H1 (cell line): Measurements from ENCODE around the gene PLCB3. TPM values are rescaled to one million over a fixed set of nuclear protein-coding genes. Genes with fewer than 3 reads are reported as not detected.
A peak's percentile ranks its signal among the peaks of the same experiment; 100 is the strongest.

Experiments
- CTCF ChIA-PET: fragments of 300-600 bp; sonication (Branson Sonifier 250); formaldehyde crosslinking; loops from one replicate; lab custom pipeline; 2021; ENCODE audit not compliant: partially characterized antibody; lab: Charles Lee
- POLR2A ChIA-PET: fragments of 300-600 bp; sonication (Branson Sonifier 250); formaldehyde crosslinking; loops from one replicate; lab custom pipeline; 2021; ENCODE audit warnings: inconsistent platforms; ENCODE audit not compliant: partially characterized antibody; lab: Charles Lee
- DNase-seq, 2 experiments: peaks; one replicate each; pipeline versions ENCODE4 v3.0.0 to v3.0.0-alpha.2; 2010 to 2022; ENCODE audit warnings: low spot score in 2 of 2, low read depth in 1 of 2, mixed read lengths in 1 of 2
- FAIRE-seq: peaks from 2 replicates; lab custom pipeline; 2011; peaks lifted over from hg19 to GRCh38; lab: Jason Lieb, UNC
- H2AFZ ChIP-seq: 2 replicates; pipeline ENCODE4 v1.8.1; 2012; ENCODE audit warnings: low read length, inconsistent platforms
- H2AK5ac ChIP-seq: 2 replicates; pipeline ENCODE4 v1.6.1; 2013; ENCODE audit warnings: low read depth, low read length
- H2BK120ac ChIP-seq: replicated peaks from 2 replicates; pipeline ENCODE3; 2013; ENCODE audit warnings: low read depth, low read length, inconsistent platforms
- H2BK12ac ChIP-seq: 2 replicates; pipeline ENCODE4 v1.6.1; 2013; ENCODE audit warnings: low read depth, low read length
- H2BK15ac ChIP-seq: 2 replicates; pipeline ENCODE4 v1.6.1; 2013; ENCODE audit warnings: low read length
- H2BK20ac ChIP-seq: 2 replicates; pipeline ENCODE4 v1.6.1; 2013; ENCODE audit warnings: low read length
- H2BK5ac ChIP-seq: 2 replicates; pipeline ENCODE4 v1.6.1; 2013; ENCODE audit warnings: low read depth, low read length
- H3K14ac ChIP-seq: 2 replicates; pipeline ENCODE4 v1.6.1; 2013; ENCODE audit warnings: inconsistent platforms; ENCODE audit not compliant: insufficient read length
- H3K18ac ChIP-seq: 2 replicates; pipeline ENCODE4 v1.6.1; 2013; ENCODE audit warnings: low read length; ENCODE audit errors: extremely low read depth
- H3K23ac ChIP-seq: 2 replicates; pipeline ENCODE4 v1.6.1; 2013; ENCODE audit warnings: inconsistent platforms; ENCODE audit not compliant: insufficient read length
- H3K23me2 ChIP-seq: 2 replicates; pipeline ENCODE4 v1.6.1; 2013; ENCODE audit warnings: low read depth, low read length
- H3K27ac ChIP-seq: 2 replicates; pipeline ENCODE4 v1.6.1; 2011; ENCODE audit warnings: low read depth, low read length, inconsistent platforms
- H3K27me3 ChIP-seq, 4 experiments: replicated peaks in 1 of 4; 1 replicate in 1 of 4; 2 replicates in 3 of 4; pipeline versions ENCODE4 v1.6.1 to v1.8.1; 2011 to 2013; ENCODE audit warnings: low read length in 3 of 4, mild to moderate bottlenecking in 3 of 4, inconsistent platforms in 2 of 4, mixed read lengths in 2 of 4, moderate library complexity in 1 of 4; ENCODE audit not compliant: control insufficient read depth in 3 of 4, insufficient read depth in 3 of 4; ENCODE audit errors: extremely low read depth in 1 of 4
- H3K36me3 ChIP-seq, 4 experiments: 2 replicates each; pipeline versions ENCODE4 v1.6.1 to v1.8.1; 2011 to 2013; ENCODE audit warnings: mild to moderate bottlenecking in 4 of 4, low read length in 3 of 4, moderate library complexity in 2 of 4, control low read depth in 1 of 4, inconsistent platforms in 1 of 4; ENCODE audit not compliant: insufficient read depth in 4 of 4, control insufficient read depth in 2 of 4
- H3K4ac ChIP-seq: replicated peaks from 2 replicates; pipeline ENCODE3; 2013; ENCODE audit warnings: low read length, low read depth, mixed read lengths, inconsistent platforms; ENCODE audit not compliant: insufficient read length
- H3K4me1 ChIP-seq, 4 experiments: replicated peaks in 1 of 4; 1 replicate in 1 of 4; 2 replicates in 3 of 4; pipeline versions ENCODE4 v1.6.1 to v1.8.1; 2011 to 2013; ENCODE audit warnings: low read length in 3 of 4, inconsistent platforms in 2 of 4, mixed read lengths in 1 of 4; ENCODE audit not compliant: insufficient read depth in 4 of 4, control insufficient read depth in 3 of 4
- H3K4me2 ChIP-seq, 2 experiments: 2 replicates each; pipeline versions ENCODE4 v1.6.1 to v1.8.1; 2011 to 2013; ENCODE audit warnings: low read depth in 2 of 2, low read length in 2 of 2, control low read depth in 1 of 2, inconsistent platforms in 1 of 2, mild to moderate bottlenecking in 1 of 2; ENCODE audit not compliant: insufficient read depth in 1 of 2
- H3K4me3 ChIP-seq, 4 experiments: fragments of 200-600, 300-600 bp in 1 of 4; sonication (generic), shearing (Covaris generic), sonication (Bioruptor Twin) in 1 of 4; 2 replicates each; pipeline versions ENCODE4 v1.5.1 to v1.8.1; 2011 to 2016; ENCODE audit warnings: low read length in 4 of 4, low read depth in 3 of 4, control low read depth in 2 of 4, inconsistent platforms in 2 of 4, mild to moderate bottlenecking in 2 of 4, mixed read lengths in 1 of 4, moderate library complexity in 1 of 4; ENCODE audit not compliant: insufficient read depth in 2 of 4; ENCODE audit errors: extremely low read depth in 1 of 4
- H3K56ac ChIP-seq: replicated peaks from 2 replicates; pipeline ENCODE3; 2013; ENCODE audit warnings: low read depth, mild to moderate bottlenecking, mixed read lengths, low read length, inconsistent platforms; ENCODE audit not compliant: insufficient read length
- H3K79me1 ChIP-seq: 2 replicates; pipeline ENCODE4 v1.6.1; 2013; ENCODE audit warnings: low read depth, low read length, control low read depth
- H3K79me2 ChIP-seq, 2 experiments: 2 replicates each; pipeline versions ENCODE4 v1.6.1 to v1.8.1; 2012 to 2013; ENCODE audit warnings: low read length in 2 of 2, mild to moderate bottlenecking in 2 of 2, inconsistent platforms in 1 of 2; ENCODE audit not compliant: insufficient read depth in 2 of 2, control insufficient read depth in 1 of 2
- H3K9ac ChIP-seq, 4 experiments: replicated peaks in 1 of 4; 1 replicate in 1 of 4; 2 replicates in 3 of 4; pipeline versions ENCODE4 v1.6.1 to v1.8.1; 2011 to 2013; ENCODE audit warnings: low read depth in 3 of 4, low read length in 3 of 4, control low read depth in 2 of 4, mild to moderate bottlenecking in 2 of 4, moderate library complexity in 2 of 4, inconsistent platforms in 1 of 4; ENCODE audit errors: extremely low read depth in 1 of 4
- H3K9me3 ChIP-seq, 2 experiments: 2 replicates each; pipeline versions ENCODE4 v1.6.1 to v1.8.1; 2012 to 2013; ENCODE audit warnings: mild to moderate bottlenecking in 2 of 2, moderate library complexity in 2 of 2, control low read depth in 1 of 2, inconsistent platforms in 1 of 2, low read depth in 1 of 2, low read length in 1 of 2, mixed read lengths in 1 of 2; ENCODE audit not compliant: insufficient read depth in 2 of 2
- H4K20me1 ChIP-seq, 2 experiments: replicated peaks in 1 of 2; 2 replicates each; pipeline versions ENCODE3 to v1.8.1; 2011 to 2013; ENCODE audit warnings: inconsistent platforms in 2 of 2, low read length in 2 of 2, mild to moderate bottlenecking in 1 of 2; ENCODE audit not compliant: insufficient read depth in 2 of 2, control insufficient read depth in 1 of 2
- H4K5ac ChIP-seq: 2 replicates; pipeline ENCODE4 v1.6.1; 2013; ENCODE audit warnings: low read length, low read depth, mixed read lengths, inconsistent platforms; ENCODE audit not compliant: insufficient read length
- H4K8ac ChIP-seq: 2 replicates; pipeline ENCODE4 v1.8.0; 2013; ENCODE audit warnings: mild to moderate bottlenecking, moderate library complexity, low read length, inconsistent platforms; ENCODE audit not compliant: insufficient read depth; ENCODE audit errors: extremely low read depth
- H4K91ac ChIP-seq: replicated peaks from 2 replicates; pipeline ENCODE3; 2013; ENCODE audit warnings: low read length, mixed read lengths, inconsistent platforms; ENCODE audit not compliant: insufficient read length
- ASH2L ChIP-seq: fragments of 200-600, 300-600 bp; sonication (generic); IDR thresholded peaks from one replicate; pipeline ENCODE4 v1.7.1; 2017; ENCODE audit warnings: low read length
- CREB1 ChIP-seq: IDR thresholded peaks from 2 replicates; pipeline ENCODE4 v1.6.1; 2012; ENCODE audit warnings: inconsistent platforms
- JUND ChIP-seq: IDR thresholded peaks from 2 replicates; pipeline ENCODE4 v1.6.1; 2011; ENCODE audit warnings: mild to moderate bottlenecking, improper control_type of control experiment, low read length
- KDM1A ChIP-seq: fragments of 200-600, 300-600 bp; sonication (generic); IDR thresholded peaks from 2 replicates; pipeline ENCODE4 v1.7.1; 2016; ENCODE audit warnings: mild to moderate bottlenecking, low read length, borderline replicate concordance
- KDM5A ChIP-seq: fragments of 200-600 bp; IDR thresholded peaks from 2 replicates; pipeline ENCODE4 v1.7.1; 2012; ENCODE audit warnings: mild to moderate bottlenecking, low read length, inconsistent platforms, mixed read lengths
- MAX ChIP-seq: IDR thresholded peaks from 2 replicates; pipeline ENCODE4 v1.6.1; 2012; ENCODE audit warnings: inconsistent platforms
- NRF1 ChIP-seq: IDR thresholded peaks from 2 replicates; pipeline ENCODE4 v1.6.1; 2011; ENCODE audit warnings: mild to moderate bottlenecking, low read depth, low read length, improper control_type of control experiment
- PHF8 ChIP-seq: fragments of 200-600 bp; sonication (generic); conservative IDR thresholded peaks from 2 replicates; pipeline ENCODE4 v1.7.1; 2012; ENCODE audit warnings: low read depth, mild to moderate bottlenecking, inconsistent platforms, low read length, moderate library complexity
- SIN3A ChIP-seq, 2 experiments: IDR thresholded peaks in 1 of 2; conservative IDR thresholded peaks in 1 of 2; 2 replicates each; pipeline ENCODE4 v1.6.1; 2011 to 2012; ENCODE audit warnings: low read length in 2 of 2, improper control_type of control experiment in 1 of 2, low read depth in 1 of 2, mild to moderate bottlenecking in 1 of 2
- TAF7 ChIP-seq: optimal IDR thresholded peaks from 2 replicates; pipeline ENCODE3; 2011; ENCODE audit warnings: low read depth, mild to moderate bottlenecking, inconsistent platforms, low read length, moderate library complexity, borderline replicate concordance
- TBP ChIP-seq: IDR thresholded peaks from 2 replicates; pipeline ENCODE4 v1.6.1; 2011; ENCODE audit warnings: low read depth, low read length, improper control_type of control experiment
- WGBS, 2 experiments: shearing (Covaris generic) in 1 of 2; methylation state at CpG; one replicate each; pipeline versions ENCODE4 v1.1.6 to v1.1.7; 2013 to 2015; ENCODE audit warnings: low lambda C conversion rate in 2 of 2, mixed read lengths in 2 of 2, inconsistent platforms in 1 of 2, low coverage in 1 of 2, missing lambda C conversion rate in 1 of 2; ENCODE audit not compliant: insufficient replicate concordance in 2 of 2, insufficient coverage in 1 of 2, insufficient read length in 1 of 2; ENCODE audit errors: extremely low coverage in 1 of 2, missing lambda C conversion rate in 1 of 2; 5-methylcytosine and 5-hydroxymethylcytosine counted together
- polyA plus RNA-seq, 7 experiments: library from polyadenylated mRNA; depleted of rRNA in 3 of 7; stranded (reverse) in 5 of 7; unstranded in 2 of 7; fragments of >200 nt in 5 of 7; fragments of 200-250 nt in 2 of 7; gene quantifications; 1 replicate in 5 of 7; 2 replicates in 1 of 7; 4 replicates in 1 of 7; pipeline versions ENCODE4 v1.2.1 to v1.2.3, GENCODE V29; 2011 to 2013; ENCODE audit warnings: missing spikeins in 2 of 7, mixed read lengths in 2 of 7
- total RNA-seq: library from RNA; stranded (reverse); fragmentation: NEBNext Ultra II Directional; extraction: Animal tissue kit (Norgen Biotek cat#: 25700); gene quantifications from 2 replicates; pipeline ENCODE4 v1.2.1, GENCODE V29; 2021

The PLCB3 gene
- total and polyA plus RNA-seq, 2 of the 8 experiments (the other 6 are each of a cell fraction or from before 2014, with no cell fraction given) = 47.2 to 104 TPM

- Histone ChIP-seq H2BK15ac (no peak within 1 kb of the TSS), H3K23ac (no peak within 1 kb of the TSS), H3K27me3 (no peaks in the 10 kb centered on the region; a peak in 1 of 7 replicates), H2AK5ac (peak within 1 kb of the TSS; percentile 26; the same call in 1 of the 2 replicates), H3K56ac (peak within 1 kb of the TSS; percentile 90), H3K79me1 (peaks cover 3% of the 10 kb centered on the region), H2BK120ac (no peak within 1 kb of the TSS), H3K4me1 (peaks cover 0 to 16% (median 12%) of the 10 kb centered on the region in 4 experiments; a peak in 6 of 7 replicates), H3K79me2 (peaks cover 2 to 13% of the 10 kb centered on the region in 2 experiments; a peak in 3 of 4 replicates), H3K14ac (no peak within 1 kb of the TSS), H3K36me3 (peaks cover 0 to 19% (median 7%) of the 10 kb centered on the region in 4 experiments; a peak in 4 of 8 replicates), H3K4me3 (peak within 1 kb of the TSS; percentile 67 to 82 (median 78)), H3K27ac (peak within 1 kb of the TSS; percentile 87), H2BK20ac (no peak within 1 kb of the TSS), H3K18ac (peak within 1 kb of the TSS; percentile 99), H3K9me3 (no peaks in the 10 kb centered on the region), H4K5ac (peak within 1 kb of the TSS; percentile 90), H3K23me2 (peaks cover 12% of the 10 kb centered on the region), H3K4ac (peak within 1 kb of the TSS; percentile 38), H2AFZ (no peak within 1 kb of the TSS), H2BK5ac (peak within 1 kb of the TSS; percentile 88), H4K91ac (peak within 1 kb of the TSS; percentile 81), H4K20me1 (peaks cover 0 to 11% of the 10 kb centered on the region in 2 experiments), H3K9ac (peak within 1 kb of the TSS; percentile 72 to 85 (median 76)), H2BK12ac (0 out of 2 replicates have a peak within 1 kb of the TSS, but pooled peaks have one; percentile 1), H4K8ac (peak within 1 kb of the TSS; percentile 92), H3K4me2 (peak within 1 kb of the TSS; percentile 82 to 85)
- POLR2A ChIA-PET = interaction anchor here (0.7 to 13.1 kb wide), 9 partner anchors 6 to 64 kb away, joined by 3 to 352 read pairs (median 43); partner anchors contain the start of genes DNAJC4, FKBP2, NUDT22 and PLCB3
- WGBS, 2 experiments = 7% methylated on average over 44 of the region's 58 CpGs; no CpG with 5 or more reads in 1 of the 2 experiments
- FAIRE-seq (no peak), DNase-seq (peak; percentile 88 to 97)
- CTCF ChIA-PET = interaction anchor here (1.0 to 1.6 kb wide), 3 partner anchors 10 to 32 kb away, joined by 3 to 4 read pairs (median 4); partner anchors contain the start of gene NUDT22
- TF ChIP-seq KDM5A (no peak; the same call in 1 of the 2 replicates), KDM1A (no peak), TBP (peak; percentile 87), NRF1 (peak; percentile 71), JUND (no peak), MAX (peak; percentile 64), SIN3A (conservative IDR thresholded peaks at IDR 0.05 in 1 of 2, IDR thresholded peaks at IDR 0.05 in 1 of 2; ENCODE audit: low read depth in 1 of 2, low read length in 2 of 2) (peak in 1 of 2 experiments; percentile 29; a peak in 1 of 4 replicates), PHF8 (peak; percentile 76), CREB1 (peak; percentile 93), ASH2L (peak; percentile 41), TAF7 (peak; percentile 26)
Observed at GRCh38 chr11:64240435-64241240, 10.7 kb upstream of the PLCB3 start, which contains the start of gene FKBP2. FKBP2 (plus strand) TSS chr11:64241095; CDS start chr11:64242388, 1,293 bp downstream.
